Activated CD8-positive, alpha-beta T cell treated with anti-CD3 and anti-CD28 coated beads for 36 hours (primary cell): ENCODE results near the gene LBHD2. TPM values are rescaled to one million over a fixed set of nuclear protein-coding genes. Genes with fewer than 3 reads are reported as not detected.

Experiments used
- ATAC-seq: fragments of 200-7000 bp; cut with Tn5 transposase; one replicate; pipeline ENCODE4 v1.10.0; 2021; ENCODE audit warnings: mild to moderate bottlenecking, moderate library complexity
- CTCF ChIA-PET: fragments of 350-600 bp; sonication (Branson Sonifier 250); formaldehyde crosslinking; loops from one replicate; lab custom pipeline; 2021; ENCODE audit warnings: antibody characterized with exemption; lab: Charles Lee
- POLR2A ChIA-PET: fragments of 350-600 bp; sonication (Branson Sonifier 250); formaldehyde crosslinking; loops from one replicate; lab custom pipeline; 2021; ENCODE audit warnings: antibody characterized with exemption; lab: Charles Lee
- DNase-seq: peaks from one replicate; pipeline ENCODE4 v3.0.0-alpha.2; 2020
- H3K27ac Mint-ChIP-seq: one replicate; pipeline ENCODE4 v1.8.0; 2021; ENCODE audit warnings: mild to moderate bottlenecking, mixed read lengths
- H3K27me3 Mint-ChIP-seq: one replicate; pipeline ENCODE4 v1.8.0; 2021; ENCODE audit warnings: mixed read lengths
- H3K36me3 Mint-ChIP-seq: one replicate; pipeline ENCODE4 v1.8.0; 2021; ENCODE audit warnings: low read depth, mixed read lengths
- H3K4me1 Mint-ChIP-seq: one replicate; pipeline ENCODE4 v1.8.0; 2021; ENCODE audit warnings: low read depth, mixed read lengths
- H3K4me3 Mint-ChIP-seq: one replicate; pipeline ENCODE4 v1.8.0; 2021; ENCODE audit warnings: mild to moderate bottlenecking, moderate library complexity, mixed read lengths
- H3K9me3 Mint-ChIP-seq: one replicate; pipeline ENCODE4 v1.8.0; 2021; ENCODE audit warnings: mixed read lengths
- intact Hi-C: fragments of 100-400 bp; cut with micrococcal nuclease; formaldehyde crosslinking; loops from one replicate; pipeline ENCODE4 v1.10.0; 2022
- total RNA-seq, 2 experiments: library from RNA; stranded (reverse); gene quantifications; one replicate each; pipeline ENCODE4 v1.2.3, GENCODE V29; 2021
- TF ChIP-seq, protein P1 (sequence below): fragments of 200-600 bp; IDR thresholded peaks from one replicate; pipeline ENCODE4 v1.8.0; 2022; ENCODE audit warnings: antibody characterized with exemption, mild to moderate bottlenecking

LBHD2 gene
- total RNA-seq, 2 experiments from 2014 or later = not detected

DNA sequence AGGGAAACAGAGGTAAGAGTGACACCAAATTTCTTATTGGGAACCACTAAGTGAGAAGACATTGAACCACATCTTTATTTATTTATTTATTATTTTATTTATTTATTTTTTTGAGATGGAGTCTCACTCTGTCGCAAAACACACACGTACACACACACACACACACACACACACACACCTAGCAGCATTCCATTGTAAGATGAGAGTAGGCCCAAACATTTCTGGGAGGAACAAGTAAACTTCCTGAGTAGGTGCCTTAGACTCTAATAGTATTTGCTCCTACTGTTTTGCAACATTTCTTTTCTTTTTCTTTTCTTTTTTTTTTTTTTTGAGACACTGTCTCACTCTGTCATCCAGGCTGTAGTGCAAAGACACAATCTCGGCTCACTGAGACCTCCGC lies 19.6 kb upstream of the LBHD2 start:
- Mint-ChIP-seq H3K27ac (no peak overlapping the region), H3K27me3 (peaks cover 13% of the 10 kb centered on the region), H3K36me3 (no peaks in the 10 kb centered on the region), H3K9me3 (no peaks in the 10 kb centered on the region), H3K4me3 (no peak overlapping the region), H3K4me1 (no peaks in the 10 kb centered on the region)
- TF ChIP-seq, protein P1, sequence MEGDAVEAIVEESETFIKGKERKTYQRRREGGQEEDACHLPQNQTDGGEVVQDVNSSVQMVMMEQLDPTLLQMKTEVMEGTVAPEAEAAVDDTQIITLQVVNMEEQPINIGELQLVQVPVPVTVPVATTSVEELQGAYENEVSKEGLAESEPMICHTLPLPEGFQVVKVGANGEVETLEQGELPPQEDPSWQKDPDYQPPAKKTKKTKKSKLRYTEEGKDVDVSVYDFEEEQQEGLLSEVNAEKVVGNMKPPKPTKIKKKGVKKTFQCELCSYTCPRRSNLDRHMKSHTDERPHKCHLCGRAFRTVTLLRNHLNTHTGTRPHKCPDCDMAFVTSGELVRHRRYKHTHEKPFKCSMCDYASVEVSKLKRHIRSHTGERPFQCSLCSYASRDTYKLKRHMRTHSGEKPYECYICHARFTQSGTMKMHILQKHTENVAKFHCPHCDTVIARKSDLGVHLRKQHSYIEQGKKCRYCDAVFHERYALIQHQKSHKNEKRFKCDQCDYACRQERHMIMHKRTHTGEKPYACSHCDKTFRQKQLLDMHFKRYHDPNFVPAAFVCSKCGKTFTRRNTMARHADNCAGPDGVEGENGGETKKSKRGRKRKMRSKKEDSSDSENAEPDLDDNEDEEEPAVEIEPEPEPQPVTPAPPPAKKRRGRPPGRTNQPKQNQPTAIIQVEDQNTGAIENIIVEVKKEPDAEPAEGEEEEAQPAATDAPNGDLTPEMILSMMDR = no peak
- ATAC-seq = no peak
- DNase-seq = no peak
- ChIA-PET CTCF (no interaction called here), POLR2A (no interaction called here)
- intact Hi-C loops = no loop called here

DNA sequence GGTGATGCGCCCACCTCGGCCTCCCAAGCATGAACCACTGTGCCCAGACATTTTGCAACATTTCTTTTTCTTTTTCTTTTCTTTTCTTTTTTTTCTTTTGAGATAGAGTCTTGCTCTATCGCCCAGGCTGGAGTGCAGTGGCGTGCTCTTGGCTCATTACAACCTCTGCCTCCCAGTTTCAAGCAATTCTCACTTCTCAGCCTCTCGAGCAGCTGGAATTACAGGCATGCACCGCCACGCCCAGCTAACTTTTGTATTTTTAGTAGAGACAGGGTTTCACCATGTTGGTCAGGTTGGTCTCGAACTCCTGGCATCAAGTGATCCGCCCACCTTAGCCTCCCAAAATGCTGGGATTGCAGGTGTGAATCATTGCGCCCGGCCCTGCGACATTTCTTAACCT lies 19.0 kb upstream of the LBHD2 start:
- Mint-ChIP-seq H3K36me3 (no peaks in the 10 kb centered on the region), H3K9me3 (no peaks in the 10 kb centered on the region), H3K4me1 (no peaks in the 10 kb centered on the region), H3K4me3 (no peak overlapping the region), H3K27me3 (peaks cover 7% of the 10 kb centered on the region), H3K27ac (no peak overlapping the region)
- ChIA-PET CTCF (interaction anchor here (1.1 to 1.2 kb wide), 2 partner anchors 40 to 370 kb away, joined by 3 to 4 read pairs; no protein-coding TSS in a partner anchor), POLR2A (no interaction called here)
- ATAC-seq (no peak), DNase-seq (no peak)
- intact Hi-C loops = no loop called here
- TF ChIP-seq, protein P1 = no peak

DNA sequence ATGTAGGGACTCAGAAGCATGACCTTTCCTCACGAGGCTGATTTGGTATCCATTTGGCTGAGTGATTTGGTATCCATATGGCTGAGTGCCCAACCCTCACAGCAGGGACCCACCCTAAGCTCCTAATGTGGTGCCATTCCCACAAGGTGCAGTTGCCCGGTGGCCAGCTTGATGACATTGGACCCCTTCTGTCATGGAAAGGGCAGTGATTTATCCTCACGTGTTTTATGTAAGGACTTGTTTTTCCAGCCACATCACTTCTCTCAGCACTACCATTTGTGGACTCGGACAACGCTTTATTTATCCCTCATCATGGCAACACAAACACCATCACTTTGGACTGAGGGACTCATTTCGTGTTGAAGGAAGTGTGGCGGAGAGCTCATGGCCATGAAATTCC lies 18.1 kb upstream of the LBHD2 start:
- ATAC-seq (no peak), DNase-seq (no peak)
- no peaks in the 10 kb centered on the region for H3K36me3 Mint-ChIP-seq
- intact Hi-C loops = no loop called here
- ChIA-PET CTCF (interaction anchor here (1.1 to 1.2 kb wide), 2 partner anchors 39 to 371 kb away, joined by 3 to 4 read pairs; no protein-coding TSS in a partner anchor), POLR2A (no interaction called here)
- no peaks in the 10 kb centered on the region for H3K9me3 Mint-ChIP-seq
- no peaks in the 10 kb centered on the region for H3K4me1 Mint-ChIP-seq
- TF ChIP-seq, protein P1 = no peak
- H3K27ac Mint-ChIP-seq = no peak overlapping the region
- H3K4me3 Mint-ChIP-seq = no peak overlapping the region
- H3K27me3 Mint-ChIP-seq = peaks cover 4% of the 10 kb centered on the region

DNA sequence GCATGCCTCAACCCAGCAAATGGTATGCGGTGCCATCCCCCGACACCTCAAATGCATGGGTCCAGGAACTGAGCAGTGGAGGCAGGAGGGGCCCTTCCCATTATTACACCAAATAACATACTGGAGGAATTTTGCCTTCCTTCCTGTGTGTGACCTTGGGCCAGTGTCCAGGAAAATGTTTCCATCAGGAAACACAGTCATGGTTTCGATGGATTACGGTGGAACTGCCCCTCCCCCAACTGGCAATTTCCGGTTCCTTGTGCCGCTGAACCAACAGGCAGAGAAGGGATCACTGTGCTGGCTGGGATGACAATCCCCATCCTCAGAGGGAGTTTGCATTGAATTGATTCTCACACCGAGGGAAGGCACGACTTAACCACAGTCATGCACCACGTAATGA lies 17.6 kb upstream of the LBHD2 start:
- Mint-ChIP-seq H3K4me3 (no peak overlapping the region), H3K4me1 (no peaks in the 10 kb centered on the region), H3K36me3 (no peaks in the 10 kb centered on the region), H3K27ac (no peak overlapping the region), H3K9me3 (no peaks in the 10 kb centered on the region), H3K27me3 (peaks cover 4% of the 10 kb centered on the region)
- ATAC-seq = no peak
- TF ChIP-seq, protein P1 = no peak
- no peak for DNase-seq
- CTCF ChIA-PET = interaction anchor here (1.2 kb wide), 1 partner anchor 38 kb away, joined by 3 read pairs; no protein-coding TSS in a partner anchor
- POLR2A ChIA-PET = no interaction called here
- intact Hi-C loops = no loop called here

DNA sequence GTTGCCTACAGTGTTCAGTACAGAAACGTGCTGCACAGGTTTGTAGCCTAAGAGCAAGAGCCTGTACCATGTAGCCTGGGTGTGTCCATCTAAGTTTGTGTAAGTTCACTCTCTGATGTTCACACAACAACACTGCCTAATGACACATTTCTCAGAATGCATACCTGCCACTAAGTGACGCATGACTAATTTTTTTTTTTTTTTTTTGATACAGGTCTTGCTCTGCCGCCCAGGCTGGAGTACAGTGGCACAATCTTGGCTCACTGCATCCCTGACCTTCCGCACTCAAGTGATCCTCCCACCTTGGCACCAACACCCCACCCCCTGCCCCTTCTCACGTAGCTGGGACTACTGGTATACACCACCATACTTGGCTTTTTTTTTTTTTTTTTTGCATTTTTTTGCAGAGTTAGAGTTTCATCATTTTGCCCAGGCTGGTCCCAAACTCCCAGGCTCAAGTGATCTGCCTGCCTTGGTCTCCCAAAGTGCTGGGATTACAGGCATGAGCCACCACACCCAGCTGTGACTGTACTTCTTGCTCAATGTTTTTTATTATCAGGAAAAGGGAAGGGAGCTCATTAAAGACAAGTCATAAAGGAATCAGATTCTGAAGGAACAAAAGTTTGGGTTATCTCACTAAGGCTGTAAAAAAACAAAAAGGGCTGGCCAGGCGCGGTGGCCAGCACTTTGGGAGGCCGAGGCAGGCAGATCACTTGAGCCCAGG lies 16.6 kb upstream of the LBHD2 start:
- TF ChIP-seq, protein P1 = no peak
- H3K27me3 Mint-ChIP-seq = peaks cover 4% of the 10 kb centered on the region
- H3K4me1 Mint-ChIP-seq = no peaks in the 10 kb centered on the region
- ChIA-PET CTCF (no interaction called here), POLR2A (interaction anchor here (0.6 kb wide), 1 partner anchor 114 kb away, joined by 3 read pairs; no protein-coding TSS in a partner anchor)
- no peaks in the 10 kb centered on the region for H3K36me3 Mint-ChIP-seq
- H3K9me3 Mint-ChIP-seq = no peaks in the 10 kb centered on the region
- no peak overlapping the region for H3K27ac Mint-ChIP-seq
- intact Hi-C loops = no loop called here
- ATAC-seq (no peak), DNase-seq (no peak)
- no peak overlapping the region for H3K4me3 Mint-ChIP-seq
